HG02678 (cell line): Measurements from ENCODE around the gene HMG20A.

Experiments
- ATAC-seq: cut with Tn5 transposase; IDR thresholded peaks from one replicate; pipeline ENCODE4 v1.9.1; 2021; ENCODE audit warnings: mild to moderate bottlenecking, moderate library complexity; ENCODE audit not compliant: unreplicated experiment

The HMG20A gene

GRCh38 chr15:77473328-77473727 lies 52.6 kb downstream of the HMG20A start:
- ATAC-seq, result no peak

- ATAC-seq, result no peak
Observed at GRCh38 chr15:77474310-77474988, 53.8 kb downstream of the HMG20A start.

GRCh38 chr15:77475001-77475400 lies 54.3 kb downstream of the HMG20A start:
- no peak for ATAC-seq

- no peak for ATAC-seq
Observed at GRCh38 chr15:77475898-77476297, 55.2 kb downstream of the HMG20A start.

GRCh38 chr15:77476995-77477394 lies 56.3 kb downstream of the HMG20A start:
- ATAC-seq, result no peak

- no peak for ATAC-seq
Observed at GRCh38 chr15:77478051-77478450, 57.4 kb downstream of the HMG20A start.

- ATAC-seq, result no peak
Observed at GRCh38 chr15:77479015-77479414, 58.3 kb downstream of the HMG20A start.

- ATAC-seq, result no peak
Observed at GRCh38 chr15:77480859-77481633, 60.4 kb downstream of the HMG20A start.

GRCh38 chr15:77481670-77482069 lies 61.0 kb downstream of the HMG20A start:
- ATAC-seq, result no peak

GRCh38 chr15:77482570-77482969 lies 61.9 kb downstream of the HMG20A start:
- no peak for ATAC-seq

GRCh38 chr15:77483425-77484140 lies 62.9 kb downstream of the HMG20A start:
- ATAC-seq, result no peak

GRCh38 chr15:77484994-77485393 lies 64.3 kb downstream of the HMG20A start:
- ATAC-seq, result no peak

- no peak for ATAC-seq
Observed at GRCh38 chr15:77486542-77487468, 66.1 kb downstream of the HMG20A start.

- no peak for ATAC-seq
Observed at GRCh38 chr15:77487469-77487842, 66.8 kb downstream of the HMG20A start.

- ATAC-seq, result no peak
Observed at GRCh38 chr15:77487888-77488287, 67.2 kb downstream of the HMG20A start.

GRCh38 chr15:77489647-77490046 lies 69.0 kb downstream of the HMG20A start:
- ATAC-seq, result no peak

- ATAC-seq, result no peak
Observed at GRCh38 chr15:77493324-77493907, 72.7 kb downstream of the HMG20A start.

GRCh38 chr15:77494073-77494867 lies 73.6 kb downstream of the HMG20A start:
- no peak for ATAC-seq

- ATAC-seq, result no peak
Observed at GRCh38 chr15:77494964-77495363, 74.3 kb downstream of the HMG20A start.
